Activated naive CD8-positive, alpha-beta T cell treated with anti-CD3 and anti-CD28 coated beads for 36 hours (primary cell): ENCODE data around the gene TRIM2. TPM values are rescaled to one million over a fixed set of nuclear protein-coding genes. Genes with fewer than 3 reads are reported as not detected.

Experiments
- DNase-seq: peaks from one replicate; pipeline ENCODE4 v3.0.0; 2021
- H3K27ac Mint-ChIP-seq: one replicate; pipeline ENCODE4 v1.8.0; 2022; ENCODE audit warnings: mild to moderate bottlenecking, moderate library complexity, mixed read lengths
- H3K27me3 Mint-ChIP-seq: one replicate; pipeline ENCODE4 v1.8.0; 2022; ENCODE audit warnings: mild to moderate bottlenecking, mixed read lengths
- H3K36me3 Mint-ChIP-seq: one replicate; pipeline ENCODE4 v1.8.0; 2021; ENCODE audit warnings: mild to moderate bottlenecking, mixed read lengths
- H3K4me1 Mint-ChIP-seq: one replicate; pipeline ENCODE4 v1.8.0; 2021; ENCODE audit warnings: mixed read lengths
- H3K4me3 Mint-ChIP-seq: one replicate; pipeline ENCODE4 v1.8.0; 2022; ENCODE audit warnings: mild to moderate bottlenecking, moderate library complexity, mixed read lengths
- H3K9me3 Mint-ChIP-seq: one replicate; pipeline ENCODE4 v1.8.0; 2022; ENCODE audit warnings: mixed read lengths
- total RNA-seq, 2 experiments: library from RNA; stranded (reverse); gene quantifications; one replicate each; pipeline ENCODE4 v1.2.3, GENCODE V29; 2021

The TRIM2 gene
- total RNA-seq, 2 experiments from 2014 or later: 0.54 to 0.76 TPM

DNA sequence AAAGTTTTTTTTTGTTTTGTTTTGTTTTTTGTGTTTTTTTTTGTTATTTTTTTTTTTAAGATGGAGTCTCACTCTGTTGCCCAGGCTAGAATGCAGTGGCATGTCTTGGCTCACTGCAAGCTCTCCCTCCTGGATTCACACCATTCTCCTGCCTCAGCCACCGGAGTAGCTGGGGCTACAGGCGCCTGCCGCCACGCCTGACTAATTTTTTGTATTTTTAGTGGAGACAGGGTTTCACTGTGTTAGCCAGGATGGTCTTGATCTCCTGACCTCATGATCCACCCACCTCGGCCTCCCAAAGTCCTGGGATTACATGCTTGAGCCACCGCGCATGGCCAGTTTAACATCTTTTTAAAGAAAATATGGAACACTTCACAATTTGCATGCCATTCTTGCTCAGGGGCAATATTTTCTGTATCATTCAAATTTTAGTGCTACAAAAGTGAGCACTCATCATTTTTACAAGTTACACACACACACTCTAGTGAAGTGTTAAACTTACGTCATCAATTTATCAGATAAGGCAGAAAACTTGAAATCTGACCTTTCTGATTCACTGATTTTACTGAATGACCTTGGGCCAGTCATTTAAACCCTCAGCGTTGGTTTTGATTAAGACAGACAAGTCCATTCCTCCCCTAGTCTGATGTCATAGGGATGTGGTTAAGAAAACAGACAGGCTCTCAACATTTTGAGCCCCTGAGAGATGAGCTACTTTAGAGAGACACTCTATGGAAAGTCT is 61.2 kb downstream of the TRIM2 start:
- Mint-ChIP-seq H3K36me3 (no peaks in the 10 kb centered on the region), H3K27ac (no peak overlapping the region), H3K4me3 (no peak overlapping the region), H3K27me3 (no peaks in the 10 kb centered on the region), H3K4me1 (peaks cover 3% of the 10 kb centered on the region), H3K9me3 (peaks cover 3% of the 10 kb centered on the region)
- no peak for DNase-seq

- Mint-ChIP-seq H3K27me3 (no peaks in the 10 kb centered on the region), H3K36me3 (no peaks in the 10 kb centered on the region), H3K27ac (no peak overlapping the region), H3K4me3 (no peak overlapping the region), H3K9me3 (peaks cover 2% of the 10 kb centered on the region), H3K4me1 (peaks cover 3% of the 10 kb centered on the region)
- DNase-seq: no peak
Measured at GRCh38 chr4:153266988-153267387, 62.7 kb downstream of the TRIM2 start.

- Mint-ChIP-seq H3K4me3 (no peak overlapping the region), H3K27ac (no peak overlapping the region), H3K4me1 (peaks cover 3% of the 10 kb centered on the region), H3K9me3 (no peaks in the 10 kb centered on the region), H3K27me3 (no peaks in the 10 kb centered on the region), H3K36me3 (no peaks in the 10 kb centered on the region)
- no peak for DNase-seq
Measured at GRCh38 chr4:153267890-153268289, 63.6 kb downstream of the TRIM2 start.

DNA sequence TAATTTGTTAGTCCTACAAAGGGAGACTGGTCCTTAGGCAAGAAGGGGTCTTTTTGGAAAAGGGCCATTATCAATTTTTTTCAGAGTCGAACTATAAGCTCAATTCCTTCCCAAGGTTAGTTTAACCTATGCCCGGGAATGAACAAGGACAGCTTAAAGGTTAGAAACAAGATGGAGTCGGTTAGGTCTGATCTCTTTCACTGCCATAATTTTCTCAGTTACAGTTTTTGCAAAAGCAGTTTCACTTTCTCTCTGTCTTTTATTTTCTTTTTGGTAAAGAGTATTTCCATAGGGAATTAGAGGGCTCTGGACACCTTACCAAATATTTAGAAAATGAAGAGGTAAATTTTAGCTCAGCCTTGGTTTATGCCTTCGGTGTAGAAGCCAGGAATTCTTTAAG is 64.1 kb downstream of the TRIM2 start:
- no peaks in the 10 kb centered on the region for H3K9me3 Mint-ChIP-seq
- no peak overlapping the region for H3K4me3 Mint-ChIP-seq
- no peak overlapping the region for H3K27ac Mint-ChIP-seq
- no peaks in the 10 kb centered on the region for H3K27me3 Mint-ChIP-seq
- H3K4me1 Mint-ChIP-seq: peaks cover 3% of the 10 kb centered on the region
- H3K36me3 Mint-ChIP-seq: no peaks in the 10 kb centered on the region
- no peak for DNase-seq

GRCh38 chr4:153269218-153269990 is 65.2 kb downstream of the TRIM2 start:
- peaks cover 6% of the 10 kb centered on the region for H3K4me1 Mint-ChIP-seq
- H3K9me3 Mint-ChIP-seq: no peaks in the 10 kb centered on the region
- no peak overlapping the region for H3K27ac Mint-ChIP-seq
- H3K27me3 Mint-ChIP-seq: no peaks in the 10 kb centered on the region
- no peaks in the 10 kb centered on the region for H3K36me3 Mint-ChIP-seq
- DNase-seq: no peak
- H3K4me3 Mint-ChIP-seq: no peak overlapping the region

- no peak overlapping the region for H3K4me3 Mint-ChIP-seq
- H3K9me3 Mint-ChIP-seq: no peaks in the 10 kb centered on the region
- peaks cover 6% of the 10 kb centered on the region for H3K4me1 Mint-ChIP-seq
- H3K36me3 Mint-ChIP-seq: no peaks in the 10 kb centered on the region
- H3K27me3 Mint-ChIP-seq: no peaks in the 10 kb centered on the region
- H3K27ac Mint-ChIP-seq: no peak overlapping the region
- DNase-seq: no peak
Measured at GRCh38 chr4:153270361-153270760, 66.1 kb downstream of the TRIM2 start.

DNA sequence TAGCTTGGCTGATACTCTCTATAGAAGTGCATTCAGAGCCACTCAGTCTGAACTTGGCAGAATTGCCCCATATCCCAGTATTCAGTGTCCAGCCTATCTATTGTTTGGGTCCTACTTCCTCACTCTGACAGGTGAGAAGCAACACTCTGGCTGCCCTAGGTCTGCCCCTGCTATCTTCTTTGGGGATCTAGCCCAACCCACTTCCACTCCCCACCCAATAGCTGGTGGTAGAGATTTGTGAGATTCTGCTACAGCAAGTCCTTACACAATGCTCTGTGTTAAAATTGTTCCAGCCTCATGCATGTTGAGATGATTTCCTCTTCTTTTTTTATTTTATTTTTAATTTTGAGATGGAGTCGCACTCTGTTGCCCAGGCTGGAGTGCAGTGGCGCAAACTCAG is 67.6 kb downstream of the TRIM2 start:
- Mint-ChIP-seq H3K27me3 (no peaks in the 10 kb centered on the region), H3K27ac (no peak overlapping the region), H3K36me3 (no peaks in the 10 kb centered on the region), H3K4me3 (no peak overlapping the region), H3K4me1 (peaks cover 6% of the 10 kb centered on the region), H3K9me3 (no peaks in the 10 kb centered on the region)
- no peak for DNase-seq

DNA sequence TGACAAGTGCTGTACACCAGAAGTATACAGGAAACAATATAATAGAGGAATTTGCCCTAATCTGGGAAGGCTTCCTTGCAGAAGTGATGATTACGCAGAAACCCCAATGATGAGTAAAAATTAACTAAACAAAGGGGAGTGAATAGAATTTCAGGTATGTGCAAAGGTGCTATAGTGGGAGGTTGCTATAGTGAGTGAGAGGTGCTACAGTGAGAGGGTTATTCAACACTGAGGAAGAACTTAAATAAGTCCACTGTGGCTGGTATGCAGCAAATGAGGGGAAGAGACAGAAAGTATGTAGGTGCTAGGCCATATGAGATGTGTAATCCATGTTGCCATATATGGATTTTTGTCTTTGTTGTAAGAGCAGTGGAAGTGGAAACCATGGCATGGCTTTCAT is 69.5 kb downstream of the TRIM2 start:
- no peak overlapping the region for H3K4me3 Mint-ChIP-seq
- peaks cover 7% of the 10 kb centered on the region for H3K4me1 Mint-ChIP-seq
- H3K27ac Mint-ChIP-seq: no peak overlapping the region
- H3K36me3 Mint-ChIP-seq: no peaks in the 10 kb centered on the region
- no peaks in the 10 kb centered on the region for H3K27me3 Mint-ChIP-seq
- H3K9me3 Mint-ChIP-seq: no peaks in the 10 kb centered on the region
- DNase-seq: no peak

DNA sequence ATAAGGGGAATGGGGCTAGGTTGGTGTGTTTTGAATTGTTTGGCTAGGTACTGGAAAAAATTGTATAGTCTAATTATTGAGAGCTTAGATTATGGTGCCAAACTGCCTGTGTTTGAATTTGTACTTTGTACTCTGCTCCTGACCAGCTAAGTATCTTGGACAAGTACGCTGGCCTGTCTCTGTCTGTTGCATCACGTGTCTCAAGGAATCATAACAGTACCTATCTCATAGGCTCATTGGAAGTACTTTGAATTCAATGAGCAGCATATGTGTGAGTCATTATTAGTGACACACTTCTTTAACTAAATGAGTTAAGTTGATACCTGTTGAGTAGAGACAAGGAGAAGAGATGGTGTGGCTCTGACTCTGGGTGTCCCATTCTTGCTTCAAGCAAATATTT is 70.7 kb downstream of the TRIM2 start:
- Mint-ChIP-seq H3K27me3 (no peaks in the 10 kb centered on the region), H3K9me3 (no peaks in the 10 kb centered on the region), H3K36me3 (no peaks in the 10 kb centered on the region), H3K4me1 (peaks cover 6% of the 10 kb centered on the region), H3K27ac (no peak overlapping the region), H3K4me3 (no peak overlapping the region)
- DNase-seq: no peak

DNA sequence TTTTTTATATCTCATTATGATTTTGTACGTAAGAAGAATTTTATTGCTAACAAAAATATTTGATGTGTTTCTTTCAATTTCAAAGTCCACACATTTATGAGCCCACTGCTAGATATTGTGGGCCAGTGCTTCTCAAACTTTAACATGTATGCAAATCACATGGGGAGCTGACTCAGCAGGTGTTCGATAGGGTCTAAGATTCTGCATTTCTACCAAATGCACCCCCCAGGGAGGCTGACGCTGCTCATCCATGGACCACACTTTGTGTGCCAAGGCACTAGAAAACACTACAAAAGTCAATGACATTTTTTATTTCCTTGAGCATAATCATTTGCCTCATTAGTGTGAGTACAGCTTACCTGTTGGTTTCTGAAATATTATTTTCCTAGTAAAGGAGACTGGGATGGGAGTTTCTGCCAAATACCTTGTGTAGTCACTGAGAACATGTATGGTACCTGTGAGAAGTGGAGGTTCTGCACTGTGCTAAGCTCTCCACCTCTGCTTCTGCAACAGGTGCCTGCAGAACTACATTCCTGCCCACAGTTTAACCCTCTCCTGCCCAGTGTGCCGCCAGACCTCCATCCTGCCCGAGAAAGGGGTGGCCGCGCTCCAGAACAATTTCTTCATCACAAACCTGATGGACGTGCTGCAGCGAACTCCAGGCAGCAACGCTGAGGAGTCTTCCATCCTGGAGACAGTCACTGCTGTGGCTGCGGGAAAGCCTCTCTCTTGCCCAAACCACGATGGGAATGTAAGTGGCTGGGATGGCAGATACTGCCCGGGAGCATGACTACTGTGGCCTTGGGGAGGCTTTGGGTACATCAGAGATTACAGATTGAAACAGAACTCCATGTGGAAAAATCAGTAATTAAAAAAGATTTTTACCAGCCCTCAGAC is 71.4 kb downstream of the TRIM2 start:
- no peaks in the 10 kb centered on the region for H3K9me3 Mint-ChIP-seq
- no peak overlapping the region for H3K4me3 Mint-ChIP-seq
- peaks cover 6% of the 10 kb centered on the region for H3K4me1 Mint-ChIP-seq
- H3K27ac Mint-ChIP-seq: no peak overlapping the region
- DNase-seq: no peak
- no peaks in the 10 kb centered on the region for H3K36me3 Mint-ChIP-seq
- no peaks in the 10 kb centered on the region for H3K27me3 Mint-ChIP-seq

GRCh38 chr4:153276971-153277370 is 72.7 kb downstream of the TRIM2 start:
- Mint-ChIP-seq H3K27me3 (no peaks in the 10 kb centered on the region), H3K36me3 (no peaks in the 10 kb centered on the region), H3K4me3 (no peak overlapping the region), H3K27ac (no peak overlapping the region), H3K9me3 (no peaks in the 10 kb centered on the region), H3K4me1 (peaks cover 6% of the 10 kb centered on the region)
- DNase-seq: no peak

DNA sequence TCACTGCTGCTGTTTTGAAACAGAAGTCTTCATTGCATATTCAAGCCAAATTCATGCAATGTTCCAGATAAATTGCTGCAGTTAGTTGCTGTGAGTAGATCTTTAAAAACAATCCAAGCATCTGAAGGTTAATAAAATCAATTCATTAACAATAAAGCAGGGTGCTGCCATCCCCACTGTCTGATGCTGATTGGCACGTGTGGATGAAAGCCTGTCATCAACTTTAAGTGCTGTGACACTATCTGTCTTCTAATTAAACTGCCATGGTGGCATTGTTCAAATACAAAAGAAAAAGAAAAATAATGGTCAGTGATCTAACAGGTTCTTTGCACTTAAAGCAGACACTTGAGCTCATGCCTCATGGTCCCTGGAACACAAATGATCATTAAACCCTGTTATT is 77.2 kb downstream of the TRIM2 start:
- Mint-ChIP-seq H3K27ac (no peak overlapping the region), H3K27me3 (no peaks in the 10 kb centered on the region), H3K36me3 (peaks cover 3% of the 10 kb centered on the region), H3K4me3 (no peak overlapping the region), H3K4me1 (peaks cover 3% of the 10 kb centered on the region), H3K9me3 (peaks cover 4% of the 10 kb centered on the region)
- DNase-seq: no peak

GRCh38 chr4:153282023-153282422 is 77.8 kb downstream of the TRIM2 start:
- Mint-ChIP-seq H3K4me3 (no peak overlapping the region), H3K27ac (no peak overlapping the region), H3K36me3 (peaks cover 3% of the 10 kb centered on the region), H3K9me3 (peaks cover 4% of the 10 kb centered on the region), H3K4me1 (peaks cover 2% of the 10 kb centered on the region), H3K27me3 (no peaks in the 10 kb centered on the region)
- no peak for DNase-seq

GRCh38 chr4:153283260-153283659 is 79.0 kb downstream of the TRIM2 start:
- Mint-ChIP-seq H3K36me3 (peaks cover 3% of the 10 kb centered on the region), H3K27ac (no peak overlapping the region), H3K4me3 (no peak overlapping the region), H3K27me3 (no peaks in the 10 kb centered on the region), H3K4me1 (no peaks in the 10 kb centered on the region), H3K9me3 (peaks cover 4% of the 10 kb centered on the region)
- DNase-seq: no peak

GRCh38 chr4:153290134-153290533 is 85.9 kb downstream of the TRIM2 start:
- peaks cover 2% of the 10 kb centered on the region for H3K4me1 Mint-ChIP-seq

More at GRCh38 chr4:153290134-153290533, 85.9 kb downstream of the TRIM2 start:
- DNase-seq: no peak
- Mint-ChIP-seq H3K27me3 (no peaks in the 10 kb centered on the region), H3K36me3 (peaks cover 4% of the 10 kb centered on the region), H3K4me3 (no peak overlapping the region), H3K27ac (no peak overlapping the region), H3K9me3 (peaks cover 4% of the 10 kb centered on the region)
